Activated CD4-positive, alpha-beta T cell treated with anti-CD3 and anti-CD28 coated beads for 48 hours (primary cell): ENCODE results near the gene COX20.
"Not testable (repeated sequence)": the region's sequence is repeated elsewhere in the genome, so short reads cannot be mapped to it uniquely, and the experiment has no call there.

Experiments
- DNase-seq: peaks from one replicate; pipeline ENCODE4 v3.0.0-alpha.2; 2020

COX20 gene

DNA sequence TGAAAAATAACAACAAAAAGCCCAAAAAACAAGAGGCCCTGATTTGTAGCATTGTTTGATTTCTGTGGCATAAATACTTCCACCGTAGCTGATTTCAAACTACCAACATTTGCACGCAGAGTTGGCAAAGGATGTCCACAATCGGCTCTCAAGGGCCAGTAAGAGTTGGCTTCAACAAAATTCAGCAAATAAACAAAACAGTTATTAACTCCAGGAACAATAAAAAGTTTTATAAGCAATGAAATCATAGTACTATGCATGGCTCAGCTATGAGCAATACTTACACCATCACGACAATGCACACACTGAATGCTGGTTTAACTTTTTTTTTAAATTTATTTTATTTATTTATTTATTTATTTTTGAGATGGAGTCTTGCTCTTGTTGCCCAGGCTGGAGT is 8.7 kb upstream of the COX20 start:
- no peak for DNase-seq

DNA sequence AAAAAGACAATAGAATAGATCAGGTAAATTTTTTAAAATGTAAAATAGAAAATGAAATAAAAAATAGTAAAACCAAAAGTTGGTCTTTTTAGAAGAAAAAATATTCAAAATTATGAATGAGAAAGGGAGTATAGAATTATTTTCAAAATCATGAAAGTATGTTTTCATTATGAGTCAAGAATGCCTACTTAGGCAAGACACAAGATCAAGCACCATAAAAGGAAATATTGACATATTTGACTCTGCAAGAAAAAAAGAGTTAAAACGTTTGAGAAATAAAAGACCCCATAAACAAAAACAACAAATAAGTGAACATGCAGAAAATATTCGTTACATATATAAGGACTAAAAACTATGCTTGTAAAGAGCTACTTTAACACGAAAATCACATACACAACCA is 4.8 kb upstream of the COX20 start:
- no peak for DNase-seq

DNA sequence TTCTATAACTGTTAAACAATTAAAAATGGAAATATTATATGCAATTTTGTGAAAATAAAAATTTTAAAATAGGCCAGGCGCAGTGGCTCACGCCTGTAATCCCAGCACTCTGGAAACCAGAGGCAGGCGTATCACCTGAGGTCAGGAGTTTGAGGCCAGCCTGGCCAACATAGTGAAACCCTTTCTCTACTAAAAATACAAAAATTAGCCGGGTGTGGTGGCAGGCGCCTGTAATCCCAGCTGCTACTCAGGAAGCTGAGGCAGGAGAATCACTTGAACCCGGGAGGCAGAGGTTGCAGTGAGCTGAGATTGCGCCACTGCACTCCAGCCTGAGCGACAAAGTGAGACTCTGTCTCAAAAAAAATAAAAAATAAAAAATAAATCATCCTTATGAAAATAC is 2.2 kb upstream of the COX20 start:
- DNase-seq = not testable (repeated sequence)

- DNase-seq = peak; percentile 68
Measured at GRCh38 chr1:244833734-244834542, 1.5 kb upstream of the COX20 start.

DNA sequence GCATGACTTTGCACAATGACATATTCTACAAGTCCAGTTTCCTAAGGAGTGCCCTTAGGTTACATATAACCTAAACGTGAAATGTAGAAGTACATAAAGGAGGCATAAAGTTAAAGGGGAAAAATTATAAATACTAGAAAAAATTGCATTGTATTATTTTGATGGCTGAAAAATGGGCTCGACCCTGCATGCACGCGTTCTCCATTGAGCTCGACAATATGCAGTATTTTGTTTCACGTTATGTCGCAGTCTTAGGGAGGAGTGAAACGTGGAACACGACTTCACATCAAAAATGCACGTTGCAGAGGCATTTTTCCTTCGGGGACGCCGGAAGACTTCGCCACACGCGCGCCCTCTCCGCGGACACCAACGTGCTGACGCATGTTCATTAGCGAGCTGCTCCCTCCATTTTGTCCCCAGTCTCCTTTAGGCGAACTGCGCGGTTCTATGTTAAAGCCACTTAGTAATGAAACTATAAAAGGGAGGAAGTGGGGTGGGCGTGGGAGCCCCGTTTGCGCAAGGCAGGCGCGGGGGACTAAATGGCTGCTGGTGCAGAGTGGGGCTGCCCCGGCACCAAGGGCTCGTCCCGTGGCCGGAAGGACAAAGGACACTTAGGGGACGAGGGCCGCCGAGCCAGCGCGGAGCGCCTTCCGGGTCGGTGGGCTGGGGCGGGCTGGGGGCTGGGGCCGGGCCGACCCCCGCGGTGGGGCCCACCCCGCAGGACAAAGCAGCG is 749 bp upstream of the COX20 start:
- DNase-seq = peak; percentile 93

- no peak for DNase-seq
Measured at GRCh38 chr1:244836135-244836521, 670 bp downstream of the COX20 start.

- DNase-seq = no peak
Measured at GRCh38 chr1:244836584-244836983, 1.1 kb downstream of the COX20 start.

GRCh38 chr1:244837597-244838258 is 2.3 kb downstream of the COX20 start:
- no peak for DNase-seq

GRCh38 chr1:244839656-244840055 is 4.2 kb downstream of the COX20 start:
- no peak for DNase-seq

- no peak for DNase-seq
Measured at GRCh38 chr1:244840219-244840794, 4.8 kb downstream of the COX20 start.

DNA sequence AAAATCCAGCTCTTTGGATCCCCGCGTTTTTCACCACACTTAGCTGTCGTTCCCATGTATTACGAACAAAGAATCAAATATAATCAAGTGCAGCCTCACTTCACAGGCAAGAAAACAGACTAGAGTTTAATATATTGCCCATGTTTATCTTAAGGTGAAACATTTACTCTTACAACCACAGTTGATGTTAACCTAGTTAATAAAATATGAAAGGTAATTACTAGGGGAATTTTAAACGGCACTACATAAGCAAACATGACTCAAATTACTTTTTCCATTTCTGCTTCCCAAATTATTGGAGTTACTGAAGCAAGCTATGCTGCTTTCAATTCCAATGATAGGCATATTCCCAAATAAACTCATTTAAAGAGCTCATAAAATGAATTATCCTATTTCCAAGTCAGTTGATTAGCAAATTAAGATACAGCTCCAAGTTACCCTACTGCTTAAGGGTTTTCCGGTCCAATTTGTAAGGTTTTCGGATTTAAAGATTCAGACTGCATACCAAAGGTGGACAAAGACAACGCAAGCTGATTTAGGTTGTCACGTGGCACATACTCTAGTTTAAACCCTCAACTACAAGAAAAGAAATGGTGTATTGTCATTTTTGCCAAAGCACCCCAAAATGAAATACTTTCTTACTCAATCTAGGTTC is 5.9 kb downstream of the COX20 start:
- no peak for DNase-seq

- DNase-seq = no peak
Measured at GRCh38 chr1:244843148-244843978, 7.9 kb downstream of the COX20 start.

DNA sequence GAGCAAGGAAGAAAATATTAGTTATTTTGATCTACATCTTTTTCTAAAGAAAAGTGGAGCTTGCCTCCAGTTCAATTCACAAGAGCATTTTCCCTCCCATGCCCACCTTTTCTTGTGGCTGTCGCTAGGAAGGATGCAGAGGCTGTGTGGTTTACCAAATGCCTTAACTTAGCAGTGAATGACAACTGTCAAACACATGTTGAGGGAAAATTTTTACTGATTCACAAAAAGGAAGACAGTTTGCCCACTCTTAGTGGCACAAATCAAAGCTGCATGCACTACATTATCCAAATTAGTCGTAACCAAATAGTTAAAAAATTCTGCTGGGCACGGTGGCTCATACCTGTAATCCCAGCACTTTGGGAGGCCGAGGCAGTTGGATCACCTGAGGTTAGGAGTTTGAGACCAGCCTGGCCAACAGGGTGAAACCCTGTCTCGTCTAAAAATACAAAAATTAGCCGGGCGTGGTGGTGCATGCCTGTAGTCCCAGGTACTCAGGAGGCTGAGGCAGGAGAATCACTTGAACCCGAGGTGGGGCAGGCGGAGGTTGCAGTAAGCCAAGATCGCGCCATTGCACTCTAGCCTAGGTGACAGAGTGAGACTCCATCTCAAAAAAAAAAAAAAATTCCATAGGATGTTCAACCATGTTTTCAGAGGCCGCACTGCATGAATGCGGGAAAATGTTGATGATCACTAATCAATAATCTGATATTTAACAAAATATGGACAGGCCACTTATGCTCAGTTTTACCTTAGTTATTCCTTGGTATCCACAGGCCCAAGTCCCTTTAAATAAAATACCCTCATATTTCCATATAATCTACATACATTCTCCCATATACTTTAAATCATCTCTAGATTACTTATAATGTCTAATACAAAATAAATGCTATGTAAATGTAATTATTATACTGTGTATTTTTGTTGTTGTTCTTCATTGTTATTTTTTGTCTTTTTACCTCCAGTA is 9.0 kb downstream of the COX20 start:
- DNase-seq = no peak

- DNase-seq = no peak
Measured at GRCh38 chr1:244846653-244847052, 11.2 kb downstream of the COX20 start.

DNA sequence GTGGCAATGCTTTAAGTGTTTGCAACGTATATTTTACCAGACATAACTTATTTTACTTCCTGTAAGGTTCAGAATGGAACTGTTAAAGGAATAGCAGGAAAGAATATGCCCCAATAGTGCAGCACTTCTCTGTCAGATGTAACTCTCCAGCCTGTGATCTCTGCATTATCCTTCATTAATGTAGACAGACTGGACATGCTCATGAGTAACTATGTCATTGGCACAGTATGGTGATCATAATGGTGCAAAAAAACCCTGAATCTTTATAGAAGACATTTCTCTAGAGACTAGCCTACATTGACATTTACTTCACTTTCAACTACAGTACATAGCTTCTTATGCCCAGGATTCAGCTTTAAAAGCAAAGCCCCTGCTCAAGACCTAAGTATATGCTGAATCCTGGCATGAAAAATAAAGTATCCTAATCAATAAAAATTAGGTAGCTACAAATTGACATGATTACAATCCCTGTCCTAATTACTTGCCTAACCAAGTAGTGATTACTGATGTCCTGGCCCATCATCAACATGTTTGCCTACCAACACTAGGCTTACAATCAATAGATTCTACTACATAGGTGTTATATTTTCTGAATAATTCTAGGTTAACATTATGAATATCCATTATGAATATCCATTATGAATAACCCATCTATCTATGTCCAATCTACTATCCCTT is 13.9 kb downstream of the COX20 start:
- DNase-seq = no peak

DNA sequence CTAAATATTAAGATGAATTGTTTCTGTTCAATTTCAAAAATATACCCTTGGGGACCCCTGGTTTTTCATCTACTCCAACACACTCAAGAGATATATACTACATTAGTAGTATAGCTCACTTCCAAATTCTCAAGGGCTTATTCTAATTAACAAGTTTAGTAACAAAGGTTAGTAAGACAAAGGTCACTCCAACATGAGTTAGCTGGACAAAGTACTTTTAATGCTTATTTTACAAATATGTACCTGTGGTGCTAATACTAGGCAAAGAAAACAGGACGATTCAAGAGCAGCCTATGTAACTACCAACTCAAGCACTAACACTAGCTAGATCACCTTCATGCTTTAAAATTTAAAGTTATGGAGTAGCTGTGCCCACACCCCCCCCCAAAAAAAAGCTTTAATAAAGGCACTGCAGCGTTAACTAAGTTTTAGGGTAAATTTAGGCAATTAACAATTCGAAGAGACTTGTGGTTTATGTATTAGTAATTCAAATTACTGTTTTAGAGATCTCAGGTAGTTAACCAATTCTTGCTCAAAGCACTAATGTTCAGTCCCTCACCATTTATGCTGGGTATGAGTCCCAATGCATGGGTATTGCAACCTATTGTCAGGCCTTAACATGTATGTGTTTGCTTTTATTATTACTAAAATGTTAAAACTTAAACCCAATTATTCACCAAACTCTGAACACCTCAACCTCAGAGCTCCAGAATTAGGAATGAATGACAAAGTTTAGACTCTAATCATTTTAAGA is 14.8 kb downstream of the COX20 start:
- no peak for DNase-seq

DNA sequence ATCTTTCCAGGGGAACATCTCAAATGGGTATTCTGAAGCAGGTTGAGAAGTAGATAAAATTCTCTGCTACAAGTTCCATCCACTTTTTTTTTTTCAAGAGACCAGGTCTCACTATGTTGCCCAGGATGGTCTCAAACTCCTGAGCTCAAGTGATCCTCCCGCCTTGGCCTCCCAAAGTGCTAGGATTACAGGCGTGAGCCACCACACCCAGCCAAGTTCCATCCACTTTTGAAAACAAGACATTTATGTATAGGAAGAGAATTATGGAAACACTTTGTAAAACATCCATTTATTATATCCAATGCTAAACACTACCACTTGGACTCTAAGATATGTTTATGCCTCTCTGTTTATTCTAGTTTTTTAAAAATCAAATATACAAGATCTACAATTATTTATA is 15.4 kb downstream of the COX20 start:
- DNase-seq = no peak

- DNase-seq = no peak
Measured at GRCh38 chr1:244851546-244852231, 16.2 kb downstream of the COX20 start.

DNA sequence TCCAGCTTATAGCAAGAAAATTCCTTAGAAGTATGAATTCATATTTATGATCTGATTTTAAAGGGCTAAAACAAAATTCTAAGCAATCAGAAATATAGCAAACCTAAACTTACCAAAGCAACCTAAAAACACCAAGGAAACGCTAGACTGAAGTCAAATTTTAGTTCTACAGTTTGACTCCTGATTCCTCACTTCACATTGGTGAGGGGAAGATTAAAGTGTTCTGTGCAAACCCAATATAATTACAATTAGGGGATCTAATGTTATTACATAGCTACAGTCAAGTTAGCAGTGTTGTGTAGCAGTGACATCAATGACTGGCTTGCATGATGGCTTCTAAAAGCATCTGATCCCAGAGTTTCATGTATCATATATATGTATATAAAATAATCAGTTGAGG is 17.2 kb downstream of the COX20 start:
- DNase-seq = no peak
